NK-92 treated with Interleukin-12 subunit alpha and Interleukin-12 subunit beta, amount 100 ng/mL, for 24 hours (cell line): ENCODE results near the gene PLEKHA4.
"Not testable (repeated sequence)": the region's sequence is repeated elsewhere in the genome, so short reads cannot be mapped to it uniquely, and the experiment has no call there.

Experiments
- DNase-seq: peaks from one replicate; lab custom pipeline; 2025; lab: John Stamatoyannopoulos, UW

The PLEKHA4 gene

GRCh38 chr19:48868114-48868886, at the start of gene PLEKHA4:
PLEKHA4 (minus strand) TSS chr19:48868617; CDS start chr19:48867620, 997 bp downstream.
- no peak for DNase-seq

- DNase-seq: no peak
Measured at GRCh38 chr19:48918071-48918470, 49.7 kb upstream of the PLEKHA4 start.

GRCh38 chr19:48915757-48916156, 47.3 kb upstream of the PLEKHA4 start:
- no peak for DNase-seq

GRCh38 chr19:48914181-48914580, 45.8 kb upstream of the PLEKHA4 start:
- no peak for DNase-seq

- DNase-seq: no peak
Measured at GRCh38 chr19:48913114-48913889, 44.9 kb upstream of the PLEKHA4 start.

- DNase-seq: no peak
Measured at GRCh38 chr19:48910803-48911202, 42.4 kb upstream of the PLEKHA4 start.

GRCh38 chr19:48909424-48910077, 41.1 kb upstream of the PLEKHA4 start:
- not testable (repeated sequence) for DNase-seq

- DNase-seq: no peak
Measured at GRCh38 chr19:48907671-48908070, 39.3 kb upstream of the PLEKHA4 start.

GRCh38 chr19:48906324-48906723, 37.9 kb upstream of the PLEKHA4 start:
- no peak for DNase-seq

- DNase-seq: no peak
Measured at GRCh38 chr19:48905664-48906063, 37.2 kb upstream of the PLEKHA4 start.

- DNase-seq: not testable (repeated sequence)
Measured at GRCh38 chr19:48903788-48904187, 35.4 kb upstream of the PLEKHA4 start.

GRCh38 chr19:48902291-48902690, 33.9 kb upstream of the PLEKHA4 start:
- DNase-seq: not testable (repeated sequence)

- DNase-seq: no peak
Measured at GRCh38 chr19:48900477-48901406, 32.3 kb upstream of the PLEKHA4 start.

GRCh38 chr19:48899781-48900476, 31.5 kb upstream of the PLEKHA4 start, which contains the start of gene NUCB1:
NUCB1 (plus strand) TSS chr19:48900312; CDS start chr19:48900797, 485 bp downstream.
- DNase-seq: peak; percentile 97

- not testable (repeated sequence) for DNase-seq
Measured at GRCh38 chr19:48899386-48899749, 31.0 kb upstream of the PLEKHA4 start.

- no peak for DNase-seq
Measured at GRCh38 chr19:48897181-48897580, 28.8 kb upstream of the PLEKHA4 start.

- DNase-seq: no peak
Measured at GRCh38 chr19:48896191-48896720, 27.8 kb upstream of the PLEKHA4 start.

- no peak for DNase-seq
Measured at GRCh38 chr19:48895226-48895625, 26.8 kb upstream of the PLEKHA4 start.

- no peak for DNase-seq
Measured at GRCh38 chr19:48890551-48890950, 22.1 kb upstream of the PLEKHA4 start.

- not testable (repeated sequence) for DNase-seq
Measured at GRCh38 chr19:48889496-48889895, 21.1 kb upstream of the PLEKHA4 start.
